NCI-H510A treated with DMSO at 0.1 percent for 48 hours (cell line): ENCODE data around the gene IFNK.

Experiments used
- DNase-seq: peaks from one replicate; lab custom pipeline; 2025; lab: John Stamatoyannopoulos, UW

Gene IFNK

GRCh38 chr9:27573634-27574590 is 49.8 kb downstream of the IFNK start:
- peak; percentile 91 for DNase-seq
